Neural progenitor cell (in vitro differentiated cells): ENCODE data around the gene SDC1. TPM values are rescaled to one million over a fixed set of nuclear protein-coding genes. Genes with fewer than 3 reads are reported as not detected.
A peak's percentile ranks its signal among the peaks of the same experiment; 100 is the strongest.

ENCODE experiments used
- DNase-seq: peaks from one replicate; pipeline ENCODE4 v3.0.0-alpha.2; 2016; ENCODE audit warnings: low spot score
- H2AFZ ChIP-seq: fragments of 200-600 bp; sonication (generic); replicated peaks from 2 replicates; pipeline ENCODE4 v1.6.1; 2016; ENCODE audit warnings: antibody characterized with exemption
- H3F3A ChIP-seq: fragments of 200-600 bp; sonication (generic); 2 replicates; pipeline ENCODE4 v1.6.1; 2016; ENCODE audit warnings: antibody characterized with exemption, low read depth
- H3K27ac ChIP-seq: fragments of 200-600 bp; sonication (generic); 2 replicates; pipeline ENCODE4 v1.5.1; 2016; ENCODE audit warnings: mild to moderate bottlenecking
- H3K27me3 ChIP-seq: fragments of 200-600 bp; sonication (generic); 2 replicates; pipeline ENCODE4 v1.6.1; 2016; ENCODE audit warnings: mild to moderate bottlenecking, moderate library complexity
- H3K36me3 ChIP-seq: fragments of 200-600 bp; sonication (generic); 2 replicates; pipeline ENCODE4 v1.5.1; 2016
- H3K4me1 ChIP-seq: fragments of 200-600 bp; sonication (generic); 2 replicates; pipeline ENCODE4 v1.6.1; 2016; ENCODE audit warnings: mixed run types
- H3K4me2 ChIP-seq: fragments of 200-600 bp; sonication (generic); 2 replicates; pipeline ENCODE4 v1.6.1; 2016
- H3K4me3 ChIP-seq: fragments of 200-600 bp; sonication (generic); 2 replicates; pipeline ENCODE4 v1.5.1; 2016
- H3K79me2 ChIP-seq: fragments of 200-600 bp; sonication (generic); 2 replicates; pipeline ENCODE4 v1.6.1; 2016; ENCODE audit warnings: low read depth
- H3K9ac ChIP-seq: fragments of 200-600 bp; sonication (generic); 2 replicates; pipeline ENCODE4 v1.6.1; 2016
- H3K9me3 ChIP-seq: fragments of 200-600 bp; sonication (generic); 2 replicates; pipeline ENCODE4 v1.5.1; 2016; ENCODE audit warnings: low read depth
- H4K20me1 ChIP-seq: fragments of 200-600 bp; sonication (generic); 2 replicates; pipeline ENCODE4 v1.6.1; 2016; ENCODE audit warnings: low read depth
- H3K27ac Mint-ChIP-seq: 3 replicates; pipeline ENCODE4 v1.8.0; 2021; ENCODE audit warnings: mixed read lengths
- H3K27me3 Mint-ChIP-seq: 2 replicates; pipeline ENCODE4 v1.8.0; 2022; ENCODE audit warnings: low read depth, mild to moderate bottlenecking, inconsistent platforms, moderate library complexity, mixed read lengths; ENCODE audit not compliant: insufficient read depth
- H3K36me3 Mint-ChIP-seq: 3 replicates; pipeline ENCODE4 v1.8.0; 2021; ENCODE audit warnings: mixed read lengths
- H3K4me1 Mint-ChIP-seq: 3 replicates; pipeline ENCODE4 v1.8.0; 2021; ENCODE audit warnings: mixed read lengths
- H3K4me3 Mint-ChIP-seq: 3 replicates; pipeline ENCODE4 v1.8.0; 2021; ENCODE audit warnings: mild to moderate bottlenecking, moderate library complexity, mixed read lengths
- H3K9me3 Mint-ChIP-seq: 3 replicates; pipeline ENCODE4 v1.8.0; 2020; ENCODE audit warnings: mixed read lengths
- CTCF ChIP-seq: fragments of 200-600 bp; sonication (generic); IDR thresholded peaks from 2 replicates; pipeline ENCODE4 v1.5.1; 2017; ENCODE audit warnings: antibody characterized with exemption, mild to moderate bottlenecking
- EZH2 ChIP-seq: fragments of 200-600 bp; sonication (generic); IDR thresholded peaks from 2 replicates; pipeline ENCODE4 v1.6.1; 2017; ENCODE audit warnings: antibody characterized with exemption, mild to moderate bottlenecking, moderate library complexity
- EZH2phosphoT487 ChIP-seq: fragments of 200-600 bp; sonication (generic); IDR thresholded peaks from 2 replicates; pipeline ENCODE4 v1.6.1; 2017; ENCODE audit warnings: antibody characterized with exemption
- total RNA-seq: library from RNA; depleted of rRNA; stranded (reverse); fragments of >200 nt; gene quantifications from 2 replicates; pipeline ENCODE4 v1.2.3, GENCODE V29; 2015; ENCODE audit warnings: low replicate concordance

SDC1 gene
- total RNA-seq, 1 donor from 2014 or later: 27.5 TPM

GRCh38 chr2:20219763-20220380, 5.1 kb downstream of the SDC1 start:
- no peak for DNase-seq
- Histone ChIP-seq H2AFZ (no peak overlapping the region), H3K4me3 (no peak overlapping the region), H3F3A (peaks cover 11% of the 10 kb centered on the region), H4K20me1 (peaks cover 83% of the 10 kb centered on the region), H3K4me2 (no peak overlapping the region), H3K9ac (no peak overlapping the region), H3K36me3 (no peaks in the 10 kb centered on the region), H3K79me2 (peaks cover 94% of the 10 kb centered on the region), H3K27ac (no peak overlapping the region), H3K4me1 (peaks cover 26% of the 10 kb centered on the region), H3K27me3 (no peaks in the 10 kb centered on the region), H3K9me3 (no peaks in the 10 kb centered on the region)
- Mint-ChIP-seq H3K27me3 (peaks cover 4% of the 10 kb centered on the region), H3K27ac (no peak overlapping the region), H3K4me3 (no peak overlapping the region), H3K36me3 (peaks cover 4% of the 10 kb centered on the region), H3K9me3 (no peaks in the 10 kb centered on the region), H3K4me1 (peaks cover 38% of the 10 kb centered on the region)
- TF ChIP-seq EZH2phosphoT487 (no peak), CTCF (no peak), EZH2 (no peak)

- no peaks in the 10 kb centered on the region for H3K36me3 ChIP-seq
- no peak overlapping the region for H3K27ac ChIP-seq
- no peaks in the 10 kb centered on the region for H3K9me3 Mint-ChIP-seq
- H3K9me3 ChIP-seq: no peaks in the 10 kb centered on the region
- H3K4me1 ChIP-seq: peaks cover 37% of the 10 kb centered on the region
- H2AFZ ChIP-seq: no peak overlapping the region
- H3F3A ChIP-seq: peaks cover 11% of the 10 kb centered on the region
- H4K20me1 ChIP-seq: peaks cover 95% of the 10 kb centered on the region
- H3K4me1 Mint-ChIP-seq: peaks cover 50% of the 10 kb centered on the region
- H3K4me3 Mint-ChIP-seq: peak overlapping the region; percentile 36
- no peak for DNase-seq
- peaks cover 99% of the 10 kb centered on the region for H3K79me2 ChIP-seq
- H3K4me2 ChIP-seq: no peak overlapping the region
- no peak overlapping the region for H3K9ac ChIP-seq
- no peak for TF ChIP-seq EZH2
- H3K27me3 Mint-ChIP-seq: peaks cover 8% of the 10 kb centered on the region
- H3K36me3 Mint-ChIP-seq: peaks cover 4% of the 10 kb centered on the region
- H3K4me3 ChIP-seq: no peak overlapping the region
- peak overlapping the region; percentile 21 for H3K27ac Mint-ChIP-seq
- no peaks in the 10 kb centered on the region for H3K27me3 ChIP-seq
Measured at GRCh38 chr2:20218331-20219320, 6.3 kb downstream of the SDC1 start.

- no peak overlapping the region for H3K27ac Mint-ChIP-seq
- peaks cover 46% of the 10 kb centered on the region for H3K4me1 Mint-ChIP-seq
- H4K20me1 ChIP-seq: peaks cover 100% of the 10 kb centered on the region
Measured at GRCh38 chr2:20217041-20217970, 7.6 kb downstream of the SDC1 start.

More at GRCh38 chr2:20217041-20217970, 7.6 kb downstream of the SDC1 start:
- Mint-ChIP-seq H3K4me3 (peak overlapping the region; percentile 36), H3K9me3 (no peaks in the 10 kb centered on the region), H3K36me3 (peaks cover 4% of the 10 kb centered on the region), H3K27me3 (peaks cover 8% of the 10 kb centered on the region)
- H3K4me1 ChIP-seq: peaks cover 33% of the 10 kb centered on the region
- H3K79me2 ChIP-seq: peaks cover 97% of the 10 kb centered on the region
- H3F3A ChIP-seq: peaks cover 3% of the 10 kb centered on the region
- DNase-seq: no peak
- no peak overlapping the region for H3K9ac ChIP-seq
- TF ChIP-seq CTCF: no peak
- no peak for TF ChIP-seq EZH2
- no peak for TF ChIP-seq EZH2phosphoT487
- H3K27ac ChIP-seq: no peak overlapping the region
- H3K36me3 ChIP-seq: no peaks in the 10 kb centered on the region
- no peaks in the 10 kb centered on the region for H3K9me3 ChIP-seq
- H3K4me2 ChIP-seq: no peak overlapping the region
- H2AFZ ChIP-seq: no peak overlapping the region
- no peak overlapping the region for H3K4me3 ChIP-seq
- no peaks in the 10 kb centered on the region for H3K27me3 ChIP-seq
